Stimulated activated CD4-positive, alpha-beta T cell treated with anti-CD3 and anti-CD28 coated beads, Interleukin-15, amount 100 ng/mL, for 48 hours (primary cell): Measurements from ENCODE around the gene IMPA2.

Source experiments
- DNase-seq, 2 donors: peaks; one replicate each; pipeline ENCODE4 v3.0.0-alpha.2; 2020; ENCODE audit warnings: low read depth in 2 of 2

IMPA2 gene

DNA sequence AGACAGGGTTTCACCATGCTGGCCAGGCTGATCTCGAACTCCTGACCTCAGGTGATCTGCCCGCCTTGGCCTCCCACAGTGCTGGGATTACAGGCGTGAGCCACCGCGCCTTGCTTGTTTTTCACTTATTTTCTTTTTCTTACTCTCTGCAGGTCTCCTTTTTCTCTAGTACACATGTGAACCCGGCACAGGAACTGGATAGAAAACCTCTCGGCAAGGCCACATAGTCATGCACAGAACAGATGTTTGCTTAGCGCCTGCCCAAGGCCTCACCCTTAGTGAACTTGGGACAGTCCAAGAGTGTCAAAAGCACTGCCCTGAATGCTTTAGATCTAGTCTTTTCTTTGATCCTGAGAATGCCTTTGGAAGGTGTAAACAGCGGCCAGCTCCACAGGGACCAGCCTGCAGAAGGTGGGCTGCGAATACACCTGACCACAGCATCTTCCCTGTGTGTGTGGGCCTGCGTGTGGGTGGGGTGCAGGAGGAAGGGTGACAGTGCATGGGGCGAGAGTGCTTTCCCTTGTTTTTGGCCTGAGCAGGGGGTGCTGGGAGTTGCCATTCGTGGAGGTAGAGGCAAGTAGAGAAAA is 27.0 kb downstream of the IMPA2 start:
- DNase-seq = no peak

- DNase-seq = no peak
Measured at GRCh38 chr18:12008842-12009580, 27.7 kb downstream of the IMPA2 start.

DNA sequence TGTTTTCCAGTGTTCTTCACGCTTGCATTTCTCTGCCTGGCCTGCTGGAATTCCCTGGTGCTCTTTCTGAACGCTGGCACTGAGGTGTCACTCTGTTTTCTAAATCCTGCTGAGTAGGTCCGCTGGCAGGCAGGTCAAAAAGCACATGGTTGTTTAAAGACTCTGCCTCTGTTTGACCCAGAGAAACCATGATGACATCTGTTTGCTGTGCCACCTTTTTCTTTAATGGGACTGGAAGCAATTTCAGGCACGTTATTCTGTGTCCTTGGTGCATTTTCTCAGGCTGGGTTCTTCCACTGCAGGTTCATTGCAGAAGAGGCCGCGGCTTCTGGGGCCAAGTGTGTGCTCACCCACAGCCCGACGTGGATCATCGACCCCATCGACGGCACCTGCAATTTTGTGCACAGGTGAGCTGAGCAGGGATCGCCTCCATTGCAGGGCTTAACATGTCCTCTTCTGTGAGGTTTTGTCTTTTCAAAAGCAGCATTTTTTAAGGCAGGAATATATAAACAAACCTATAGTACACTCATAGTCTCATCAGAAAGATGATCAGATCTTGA is 28.4 kb downstream of the IMPA2 start:
- no peak for DNase-seq

DNA sequence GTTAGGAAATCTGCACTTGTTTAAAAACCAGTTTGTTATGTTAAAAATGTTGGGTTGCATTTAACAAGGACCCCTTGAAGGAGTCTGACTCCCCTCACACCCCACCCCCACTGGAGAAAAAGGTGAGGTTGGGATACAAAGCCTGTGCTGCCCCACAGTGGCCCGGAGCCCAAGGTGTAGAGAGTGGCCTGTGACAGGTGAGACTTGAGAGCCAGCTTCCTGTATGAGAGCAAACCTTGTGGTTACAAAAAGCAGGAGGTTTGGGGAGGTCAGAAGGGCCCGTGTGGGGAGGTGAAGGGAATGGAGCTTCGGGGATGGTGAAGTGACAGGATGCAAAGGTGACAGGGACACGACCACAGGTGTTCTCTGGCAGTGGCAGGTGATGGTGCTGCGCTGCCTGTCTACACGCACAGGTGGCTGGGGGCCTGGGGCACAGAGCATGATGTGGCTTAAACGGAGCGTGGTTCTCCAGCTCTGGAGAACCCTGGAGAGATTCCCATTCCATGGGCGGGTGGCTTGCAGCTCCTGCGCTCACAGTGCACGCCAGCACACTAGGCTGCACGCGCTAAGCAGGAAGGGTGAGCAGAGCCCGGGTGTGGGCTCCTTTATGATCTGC is 29.0 kb downstream of the IMPA2 start:
- no peak for DNase-seq

- DNase-seq = no peak
Measured at GRCh38 chr18:12011199-12011956, 30.1 kb downstream of the IMPA2 start.

DNA sequence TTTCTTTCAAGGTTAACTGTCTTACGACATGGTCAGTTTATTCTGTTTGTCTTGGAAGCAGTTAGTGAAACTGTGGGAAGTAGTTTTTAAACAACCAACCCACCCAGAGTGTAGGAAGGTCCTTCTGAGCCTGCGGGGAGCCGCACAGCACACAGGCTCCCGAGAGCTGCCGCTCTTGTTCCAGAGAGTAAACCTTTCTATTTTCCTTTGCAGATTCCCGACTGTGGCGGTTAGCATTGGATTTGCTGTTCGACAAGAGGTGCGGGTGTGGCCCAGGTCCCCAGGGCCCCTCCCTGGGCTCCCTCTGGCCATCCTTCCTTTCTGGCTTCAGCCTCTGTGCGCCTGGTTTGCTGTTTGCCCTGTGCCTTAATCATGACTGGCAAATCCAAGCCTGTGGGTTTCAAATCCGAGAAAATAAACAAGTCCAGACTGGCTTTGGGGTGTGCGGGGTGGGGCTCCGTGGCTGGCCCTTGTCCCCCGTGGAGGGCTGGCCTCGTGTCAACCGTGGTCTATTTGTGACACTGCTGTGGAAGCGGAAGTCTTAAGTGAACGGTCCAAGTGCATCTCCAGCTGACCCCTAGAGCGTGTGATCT is 30.7 kb downstream of the IMPA2 start:
- no peak for DNase-seq

- no peak for DNase-seq
Measured at GRCh38 chr18:12012697-12013096, 31.4 kb downstream of the IMPA2 start.

DNA sequence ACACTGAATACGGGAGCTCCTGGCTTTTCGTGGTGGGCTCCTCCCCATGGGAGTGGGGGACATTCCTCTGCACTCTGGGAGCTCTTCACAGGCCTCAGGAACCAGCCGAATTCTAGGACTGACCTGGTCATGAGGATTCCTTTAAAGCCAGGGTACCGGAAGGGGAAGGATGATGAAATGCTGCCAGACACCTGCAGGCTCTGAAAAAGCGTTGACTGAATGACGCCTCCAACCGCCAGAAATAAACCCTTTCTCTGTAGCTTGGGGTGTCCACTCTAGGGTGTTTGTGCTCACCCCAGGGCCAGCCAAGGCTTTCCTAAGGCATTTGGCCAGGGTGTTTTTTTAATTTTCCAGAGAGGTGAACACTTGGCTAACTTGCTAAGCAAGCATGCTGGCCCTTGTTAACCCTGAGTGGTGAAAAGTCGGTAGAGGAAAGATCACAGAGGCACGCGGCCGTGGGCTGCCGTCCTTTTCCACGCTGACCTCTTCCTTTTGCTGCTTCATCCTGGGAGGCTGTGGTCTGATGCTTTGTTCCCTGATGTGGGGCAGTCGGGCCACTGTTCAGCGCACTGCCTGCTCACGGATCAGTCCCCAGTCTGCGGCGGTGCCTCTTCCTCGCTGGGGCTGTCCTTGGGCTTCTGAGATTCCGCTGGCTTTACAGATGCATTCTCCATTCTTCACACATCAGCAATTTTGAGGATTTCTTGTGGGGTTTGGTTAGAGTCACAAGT is 32.0 kb downstream of the IMPA2 start:
- no peak for DNase-seq

GRCh38 chr18:12014086-12014485 is 32.8 kb downstream of the IMPA2 start:
- no peak for DNase-seq

DNA sequence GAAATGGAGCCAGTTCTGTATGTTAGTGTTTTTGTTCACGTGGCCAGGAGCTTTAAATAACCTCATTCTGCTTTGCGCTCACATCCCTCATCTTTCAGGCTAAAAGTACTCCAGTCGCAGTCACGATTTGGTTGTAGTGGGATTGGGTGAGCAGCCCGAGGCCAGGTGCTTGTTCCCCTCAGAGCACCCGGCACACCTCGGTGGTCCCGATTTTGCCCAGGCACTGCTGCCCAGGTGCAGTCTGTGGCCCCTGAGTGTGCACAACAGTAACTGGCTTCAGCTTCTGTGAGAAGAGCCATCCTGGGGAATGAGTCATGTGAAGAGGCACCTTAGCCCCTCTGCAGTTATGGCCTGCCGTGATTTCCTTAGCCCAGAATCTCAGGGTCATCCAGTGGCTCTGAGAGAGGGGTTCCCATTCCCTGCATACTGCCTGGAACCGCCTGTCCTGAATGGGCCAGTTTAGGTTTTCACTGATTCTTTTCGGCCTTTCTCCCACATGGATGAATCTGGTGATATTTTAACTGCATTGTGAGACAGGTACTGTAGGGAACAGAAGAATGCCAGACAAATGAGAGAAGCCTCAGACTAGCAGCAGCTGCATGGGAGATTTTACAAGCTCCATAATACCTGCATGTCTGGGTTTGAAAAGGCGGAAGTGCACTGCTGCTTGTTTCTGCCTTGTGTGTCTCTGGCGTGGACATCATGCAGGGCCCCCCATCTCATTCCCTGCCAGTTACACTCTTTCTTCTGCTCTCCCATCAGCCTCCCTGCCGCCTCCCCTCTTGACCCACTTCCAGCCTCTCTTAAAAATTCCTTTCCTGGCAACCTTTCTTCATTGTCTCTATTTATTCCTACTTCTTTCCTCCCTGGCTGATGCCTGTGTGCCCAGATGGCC is 33.5 kb downstream of the IMPA2 start:
- no peak for DNase-seq

DNA sequence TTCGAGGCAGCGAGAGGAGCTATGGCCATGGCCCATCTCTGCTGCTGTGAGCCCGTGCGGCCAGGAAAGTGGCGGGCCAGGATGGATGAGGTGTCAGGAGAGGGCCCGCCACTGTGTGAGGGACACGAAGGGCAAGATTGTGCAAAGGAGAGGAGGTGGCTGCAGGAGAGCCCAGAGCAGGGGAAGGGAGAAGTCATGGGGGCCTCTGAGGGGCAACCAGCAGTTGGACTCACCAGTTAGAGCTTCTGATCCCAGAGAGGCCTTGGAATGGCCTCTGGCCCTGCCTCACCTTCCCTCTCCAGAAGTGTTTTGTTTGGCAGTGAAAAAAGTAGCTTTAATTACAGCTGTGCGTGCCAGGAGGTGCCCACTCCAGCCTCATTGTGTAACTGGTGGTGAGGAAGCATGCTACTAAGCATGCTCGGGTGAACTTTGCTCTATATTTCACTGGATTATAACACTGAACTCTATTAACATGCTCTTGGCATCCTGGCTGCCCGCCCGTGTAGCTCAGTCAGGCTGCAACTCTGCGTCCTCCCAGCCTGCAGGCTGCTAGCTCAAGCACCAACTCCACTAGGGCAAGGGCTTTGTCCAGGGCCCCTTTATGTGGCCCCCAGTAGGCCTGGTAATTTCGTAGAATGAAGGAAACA is 34.2 kb downstream of the IMPA2 start:
- no peak for DNase-seq

- no peak for DNase-seq
Measured at GRCh38 chr18:12017081-12017480, 35.8 kb downstream of the IMPA2 start.

GRCh38 chr18:12018861-12019260 is 37.6 kb downstream of the IMPA2 start:
- no peak for DNase-seq

GRCh38 chr18:12021077-12021476 is 39.8 kb downstream of the IMPA2 start:
- no peak for DNase-seq

DNA sequence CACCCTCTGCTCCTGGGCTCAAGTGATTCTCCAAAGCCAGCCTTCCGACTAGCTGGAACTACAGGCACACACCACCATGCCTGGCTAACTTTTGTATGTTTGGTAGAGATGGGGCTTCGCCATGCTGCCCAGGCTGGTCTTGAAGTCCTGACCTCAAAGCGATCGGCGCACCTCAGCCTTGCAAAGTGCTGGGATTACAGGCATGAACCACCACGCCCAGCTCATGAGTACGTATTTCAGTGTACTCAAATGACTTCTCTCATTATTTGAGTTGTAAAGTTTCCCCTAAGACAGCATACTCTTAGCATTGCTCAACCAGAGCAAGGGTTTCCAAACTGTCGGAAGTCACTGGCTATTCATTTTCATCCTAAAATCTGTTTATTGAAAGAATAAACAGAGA is 40.3 kb downstream of the IMPA2 start:
- DNase-seq = no peak

- no peak for DNase-seq
Measured at GRCh38 chr18:12023375-12023774, 42.1 kb downstream of the IMPA2 start.

- no peak for DNase-seq
Measured at GRCh38 chr18:12026562-12026961, 45.3 kb downstream of the IMPA2 start.

GRCh38 chr18:12027046-12027445 is 45.7 kb downstream of the IMPA2 start:
- DNase-seq = no peak

DNA sequence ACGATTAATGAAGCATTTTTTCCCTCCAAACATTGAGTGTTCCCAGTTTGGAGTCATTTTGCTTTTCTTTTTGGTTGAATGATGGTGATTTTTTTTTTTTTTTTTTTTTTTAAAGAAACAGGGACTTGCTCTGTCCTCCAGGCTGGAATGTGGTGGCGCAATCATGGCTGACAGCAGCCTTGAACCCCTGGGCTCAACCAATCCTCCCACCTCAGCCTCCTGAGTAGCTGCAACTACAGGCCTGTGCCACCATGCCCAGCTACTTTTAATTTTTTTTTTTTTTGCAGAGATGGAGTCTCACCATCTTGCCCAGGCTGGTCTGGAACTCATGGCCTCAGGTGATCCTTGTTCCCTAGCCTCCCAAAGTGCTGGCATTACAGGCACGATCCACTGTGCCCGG is 46.2 kb downstream of the IMPA2 start:
- DNase-seq = no peak
